Trophoblast cell (in vitro differentiated cells and primary cell): ENCODE data around the gene WDR90.
A peak's percentile ranks its signal among the peaks of the same experiment; 100 is the strongest.

ENCODE experiments used
- DNase-seq, 2 donors: peaks; one replicate each; pipeline ENCODE4 v3.0.0-alpha.2; 2016
- H2AFZ ChIP-seq: 2 replicates; pipeline ENCODE4 v1.6.1; 2013; ENCODE audit warnings: low read length, moderate library complexity, mild to moderate bottlenecking; ENCODE audit not compliant: insufficient read depth, poor library complexity
- H2AK5ac ChIP-seq: 2 replicates; pipeline ENCODE4 v1.6.1; 2013; ENCODE audit warnings: mild to moderate bottlenecking, low read length
- H2BK120ac ChIP-seq: 2 replicates; pipeline ENCODE4 v1.6.1; 2013; ENCODE audit warnings: low read length, mild to moderate bottlenecking, moderate library complexity; ENCODE audit not compliant: insufficient read depth, poor library complexity
- H2BK12ac ChIP-seq: 2 replicates; pipeline ENCODE4 v1.6.1; 2013; ENCODE audit warnings: mild to moderate bottlenecking, low read length, moderate library complexity
- H2BK5ac ChIP-seq: 2 replicates; pipeline ENCODE4 v1.6.1; 2013; ENCODE audit warnings: low read length, low read depth, moderate library complexity, mild to moderate bottlenecking; ENCODE audit not compliant: poor library complexity
- H3K14ac ChIP-seq: 2 replicates; pipeline ENCODE4 v1.6.1; 2013; ENCODE audit warnings: mild to moderate bottlenecking, low read length
- H3K18ac ChIP-seq: 2 replicates; pipeline ENCODE4 v1.6.1; 2013; ENCODE audit warnings: mild to moderate bottlenecking, low read length
- H3K23ac ChIP-seq: 2 replicates; pipeline ENCODE4 v1.6.1; 2013; ENCODE audit warnings: low read length
- H3K27ac ChIP-seq: 2 replicates; pipeline ENCODE4 v1.5.1; 2013; ENCODE audit warnings: low read depth, mild to moderate bottlenecking, inconsistent platforms, low read length, moderate library complexity
- H3K27me3 ChIP-seq: 2 replicates; pipeline ENCODE4 v1.6.1; 2013; ENCODE audit warnings: inconsistent platforms, mild to moderate bottlenecking, low read length, moderate library complexity; ENCODE audit not compliant: insufficient read depth
- H3K36me3 ChIP-seq, 2 experiments: 1 replicate in 1 of 2; 2 replicates in 1 of 2; pipeline ENCODE4 v1.6.1; 2013; ENCODE audit warnings: low read length in 2 of 2, mild to moderate bottlenecking in 2 of 2, moderate library complexity in 1 of 2; ENCODE audit not compliant: insufficient read depth in 2 of 2, control insufficient read depth in 1 of 2
- H3K4ac ChIP-seq: 2 replicates; pipeline ENCODE4 v1.6.1; 2013; ENCODE audit warnings: low read depth, mild to moderate bottlenecking, low read length, moderate library complexity
- H3K4me1 ChIP-seq, 2 experiments: 1 replicate in 1 of 2; 2 replicates in 1 of 2; pipeline ENCODE4 v1.6.1; 2013; ENCODE audit warnings: low read length in 2 of 2, mild to moderate bottlenecking in 2 of 2, moderate library complexity in 1 of 2; ENCODE audit not compliant: insufficient read depth in 2 of 2, control insufficient read depth in 1 of 2
- H3K4me2 ChIP-seq: 2 replicates; pipeline ENCODE4 v1.6.1; 2013; ENCODE audit warnings: inconsistent platforms, mild to moderate bottlenecking, low read length, moderate library complexity
- H3K4me3 ChIP-seq: 2 replicates; pipeline ENCODE4 v1.5.1; 2013; ENCODE audit warnings: mild to moderate bottlenecking, low read depth, low read length, inconsistent platforms
- H3K79me1 ChIP-seq: one replicate; pipeline ENCODE4 v1.6.1; 2013; ENCODE audit warnings: low read length
- H3K79me2 ChIP-seq: 2 replicates; pipeline ENCODE4 v1.6.1; 2013; ENCODE audit warnings: low read length, mild to moderate bottlenecking; ENCODE audit not compliant: control insufficient read depth, insufficient read depth, poor library complexity
- H3K9ac ChIP-seq: 2 replicates; pipeline ENCODE4 v1.6.1; 2013; ENCODE audit warnings: mild to moderate bottlenecking, low read length
- H3K9me3 ChIP-seq: 2 replicates; pipeline ENCODE4 v1.6.1; 2013; ENCODE audit warnings: low read depth, mild to moderate bottlenecking, control low read depth, inconsistent platforms, low read length; ENCODE audit not compliant: insufficient read depth
- H4K12ac ChIP-seq: 2 replicates; pipeline ENCODE4 v1.6.1; 2013; ENCODE audit warnings: low read depth, mild to moderate bottlenecking, low read length, moderate library complexity
- H4K8ac ChIP-seq: 2 replicates; pipeline ENCODE4 v1.6.1; 2013; ENCODE audit warnings: low read depth, mild to moderate bottlenecking, low read length, moderate library complexity
- H4K91ac ChIP-seq: one replicate; pipeline ENCODE4 v1.6.1; 2013; ENCODE audit warnings: low read depth, mild to moderate bottlenecking, low read length, moderate library complexity
- WGBS: extraction: QIAGEN DNeasy Blood & Tissue Kit; methylation state at CpG from one replicate; pipeline ENCODE4 v1.1.7; 2013; ENCODE audit warnings: missing lambda C conversion rate; ENCODE audit not compliant: insufficient read length, insufficient coverage; ENCODE audit errors: extremely low coverage; 5-methylcytosine and 5-hydroxymethylcytosine counted together

WDR90 gene

GRCh38 chr16:627454-628239 is 21.5 kb upstream of the WDR90 start:
- peak overlapping the region; percentile 70 for H2BK12ac ChIP-seq
- H3K36me3 ChIP-seq: peaks cover 35 to 45% of the 10 kb centered on the region in 2 experiments
- no peak overlapping the region for H4K8ac ChIP-seq
- no peak overlapping the region for H3K4me3 ChIP-seq
- H3K79me2 ChIP-seq: peaks cover 15% of the 10 kb centered on the region
- no peak overlapping the region for H2BK5ac ChIP-seq
- H3K27me3 ChIP-seq: no peaks in the 10 kb centered on the region
- no peak overlapping the region for H4K12ac ChIP-seq
- no peak overlapping the region for H2BK120ac ChIP-seq
- peaks cover 42 to 50% of the 10 kb centered on the region in 2 experiments for H3K4me1 ChIP-seq
- peaks cover 28% of the 10 kb centered on the region for H3K79me1 ChIP-seq
- no peak overlapping the region for H2AFZ ChIP-seq
- peaks cover 3% of the 10 kb centered on the region for H3K9me3 ChIP-seq
- no peak overlapping the region for H3K23ac ChIP-seq
- WGBS: no CpG with 5 or more reads among the region's 50 CpGs
- no peak overlapping the region for H2AK5ac ChIP-seq
- no peak overlapping the region for H4K91ac ChIP-seq
- no peak overlapping the region for H3K4ac ChIP-seq
- H3K18ac ChIP-seq: peak overlapping the region; percentile 13
- no peak overlapping the region for H3K27ac ChIP-seq
- H3K4me2 ChIP-seq: no peak overlapping the region
- no peak overlapping the region for H3K9ac ChIP-seq
- no peak for DNase-seq
- H3K14ac ChIP-seq: no peak overlapping the region

- Histone ChIP-seq H3K23ac (no peak overlapping the region), H4K91ac (peak overlapping the region; percentile 71), H3K27me3 (no peaks in the 10 kb centered on the region), H3K4ac (peak overlapping the region; percentile 42), H3K9ac (no peak overlapping the region), H4K12ac (peak overlapping the region; percentile 5), H3K4me3 (no peak overlapping the region), H3K9me3 (peaks cover 3% of the 10 kb centered on the region), H3K79me1 (peaks cover 26% of the 10 kb centered on the region), H3K4me1 (peaks cover 42 to 50% of the 10 kb centered on the region in 2 experiments), H2BK120ac (peak overlapping the region; percentile 20), H2AK5ac (peak overlapping the region; percentile 19), H3K79me2 (peaks cover 15% of the 10 kb centered on the region), H2BK5ac (peak overlapping the region; percentile 67), H3K4me2 (peak overlapping the region; percentile 18), H2AFZ (peak overlapping the region; percentile 21), H3K18ac (peak overlapping the region; percentile 64), H3K14ac (peak overlapping the region; percentile 42), H2BK12ac (peak overlapping the region; percentile 70), H3K27ac (peak overlapping the region; percentile 99), H3K36me3 (peaks cover 44 to 54% of the 10 kb centered on the region in 2 experiments), H4K8ac (peak overlapping the region; percentile 26)
- no CpG with 5 or more reads among the region's 33 CpGs for WGBS
- no peak for DNase-seq
Observed at GRCh38 chr16:628321-629061, 20.7 kb upstream of the WDR90 start.

- peak overlapping the region; percentile 99 for H3K27ac ChIP-seq
- no CpG with 5 or more reads among the region's 29 CpGs for WGBS
- peak overlapping the region; percentile 42 for H3K14ac ChIP-seq
- H4K12ac ChIP-seq: peak overlapping the region; percentile 22
- H3K23ac ChIP-seq: no peak overlapping the region
- H3K18ac ChIP-seq: peak overlapping the region; percentile 64
- peaks cover 52 to 62% of the 10 kb centered on the region in 2 experiments for H3K36me3 ChIP-seq
- peaks cover 36 to 43% of the 10 kb centered on the region in 2 experiments for H3K4me1 ChIP-seq
- H2BK12ac ChIP-seq: peak overlapping the region; percentile 70
- H3K4me2 ChIP-seq: peak overlapping the region; percentile 18
- DNase-seq: no peak
- peaks cover 3% of the 10 kb centered on the region for H3K9me3 ChIP-seq
- H3K4ac ChIP-seq: peak overlapping the region; percentile 44
- H3K27me3 ChIP-seq: no peaks in the 10 kb centered on the region
- peak overlapping the region; percentile 20 for H2BK120ac ChIP-seq
- H3K79me2 ChIP-seq: peaks cover 15% of the 10 kb centered on the region
- peaks cover 26% of the 10 kb centered on the region for H3K79me1 ChIP-seq
- peak overlapping the region; percentile 71 for H4K91ac ChIP-seq
- H2BK5ac ChIP-seq: peak overlapping the region; percentile 67
- H3K4me3 ChIP-seq: no peak overlapping the region
- no peak overlapping the region for H3K9ac ChIP-seq
- H2AFZ ChIP-seq: peak overlapping the region; percentile 11
- peak overlapping the region; percentile 19 for H2AK5ac ChIP-seq
- peak overlapping the region; percentile 26 for H4K8ac ChIP-seq
Observed at GRCh38 chr16:629185-629832, 19.9 kb upstream of the WDR90 start.

GRCh38 chr16:629833-630248 is 19.3 kb upstream of the WDR90 start:
- peaks cover 15% of the 10 kb centered on the region for H3K79me2 ChIP-seq
- peak overlapping the region; percentile 93 for H3K18ac ChIP-seq
- peak overlapping the region; percentile 51 for H2AFZ ChIP-seq

More at GRCh38 chr16:629833-630248, 19.3 kb upstream of the WDR90 start:
- Histone ChIP-seq H3K4ac (peak overlapping the region; percentile 85), H2BK5ac (peak overlapping the region; percentile 94), H2BK12ac (peak overlapping the region; percentile 90), H3K27me3 (no peaks in the 10 kb centered on the region), H3K27ac (peak overlapping the region; percentile 99), H3K36me3 (peaks cover 57 to 67% of the 10 kb centered on the region in 2 experiments), H2AK5ac (peak overlapping the region; percentile 98), H3K4me3 (peak overlapping the region; percentile 42), H2BK120ac (peak overlapping the region; percentile 95), H3K4me2 (peak overlapping the region; percentile 74), H3K4me1 (peaks cover 36 to 40% of the 10 kb centered on the region in 2 experiments), H3K9me3 (peaks cover 3% of the 10 kb centered on the region), H3K14ac (peak overlapping the region; percentile 83), H4K12ac (peak overlapping the region; percentile 68), H3K79me1 (peaks cover 26% of the 10 kb centered on the region), H4K91ac (peak overlapping the region; percentile 99), H4K8ac (peak overlapping the region; percentile 75), H3K9ac (no peak overlapping the region), H3K23ac (no peak overlapping the region)
- no CpG with 5 or more reads among the region's 11 CpGs for WGBS
- DNase-seq: no peak
